BJ (cell line): ENCODE data around the gene TNFRSF19. TPM values are rescaled to one million over a fixed set of nuclear protein-coding genes. Genes with fewer than 3 reads are reported as not detected.

ENCODE experiments used
- CTCF ChIA-PET: fragments of 350-600 bp; formaldehyde crosslinking; extraction: SDS; loops from one replicate; lab custom pipeline; 2021; ENCODE audit warnings: antibody characterized with exemption, inconsistent platforms; lab: Yijun Ruan, JAX
- POLR2A ChIA-PET: fragments of 300-600 bp; sonication (Branson Sonifier 250); formaldehyde crosslinking; extraction: SDS; loops from one replicate; lab custom pipeline; 2021; ENCODE audit warnings: antibody characterized with exemption; lab: Charles Lee
- DNase-seq: peaks from one replicate; pipeline ENCODE4 v3.0.0-alpha.2; 2011; ENCODE audit warnings: low read depth
- H3K27me3 ChIP-seq: 2 replicates; pipeline ENCODE4 v1.6.0; 2011; ENCODE audit warnings: low read length; ENCODE audit not compliant: control insufficient read depth, insufficient read depth
- H3K36me3 ChIP-seq: 2 replicates; pipeline ENCODE4 v1.5.1; 2011; ENCODE audit warnings: low read length; ENCODE audit not compliant: control insufficient read depth, insufficient read depth
- H3K4me3 ChIP-seq: 2 replicates; pipeline ENCODE4 v1.5.1; 2011; ENCODE audit warnings: low read depth, mild to moderate bottlenecking, control low read depth, low read length
- polyA plus RNA-seq: library from polyadenylated mRNA; depleted of rRNA; stranded (reverse); fragments of >200 nt; gene quantifications from 2 replicates; pipeline ENCODE4 v1.2.3, GENCODE V29; 2011
- TF ChIP-seq, protein P1 (sequence below): IDR thresholded peaks from 2 replicates; pipeline ENCODE4 v1.5.1; 2011; ENCODE audit warnings: low read depth, mild to moderate bottlenecking, control low read depth, inconsistent platforms, low read length, moderate library complexity; ENCODE audit not compliant: insufficient read depth

Gene TNFRSF19
- polyA plus RNA-seq, 1 experiment, result 14.8 TPM

DNA sequence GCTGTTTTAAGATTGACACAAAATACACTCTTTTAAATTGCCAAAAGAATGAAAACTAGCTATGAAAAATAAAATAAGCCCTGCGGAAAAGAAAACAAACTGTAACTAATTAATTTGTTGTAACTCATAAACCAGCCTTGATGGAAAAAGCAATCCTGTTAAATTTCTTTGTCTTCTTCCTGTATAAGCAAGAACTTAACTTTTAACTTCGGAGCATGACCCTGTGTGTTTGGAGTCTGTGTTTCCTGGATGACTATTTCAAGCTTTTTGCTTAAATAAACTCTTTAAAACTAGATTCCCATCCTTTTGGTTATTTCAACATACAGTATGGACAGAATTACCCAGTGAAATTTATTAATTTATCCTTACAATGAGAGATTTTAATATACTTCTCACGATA is 122.6 kb downstream of the TNFRSF19 start:
- Histone ChIP-seq H3K36me3 (no peaks in the 10 kb centered on the region), H3K4me3 (no peak overlapping the region), H3K27me3 (no peaks in the 10 kb centered on the region)
- ChIA-PET POLR2A (no interaction called here), CTCF (no interaction called here)
- DNase-seq, result no peak
- TF ChIP-seq, protein P1, sequence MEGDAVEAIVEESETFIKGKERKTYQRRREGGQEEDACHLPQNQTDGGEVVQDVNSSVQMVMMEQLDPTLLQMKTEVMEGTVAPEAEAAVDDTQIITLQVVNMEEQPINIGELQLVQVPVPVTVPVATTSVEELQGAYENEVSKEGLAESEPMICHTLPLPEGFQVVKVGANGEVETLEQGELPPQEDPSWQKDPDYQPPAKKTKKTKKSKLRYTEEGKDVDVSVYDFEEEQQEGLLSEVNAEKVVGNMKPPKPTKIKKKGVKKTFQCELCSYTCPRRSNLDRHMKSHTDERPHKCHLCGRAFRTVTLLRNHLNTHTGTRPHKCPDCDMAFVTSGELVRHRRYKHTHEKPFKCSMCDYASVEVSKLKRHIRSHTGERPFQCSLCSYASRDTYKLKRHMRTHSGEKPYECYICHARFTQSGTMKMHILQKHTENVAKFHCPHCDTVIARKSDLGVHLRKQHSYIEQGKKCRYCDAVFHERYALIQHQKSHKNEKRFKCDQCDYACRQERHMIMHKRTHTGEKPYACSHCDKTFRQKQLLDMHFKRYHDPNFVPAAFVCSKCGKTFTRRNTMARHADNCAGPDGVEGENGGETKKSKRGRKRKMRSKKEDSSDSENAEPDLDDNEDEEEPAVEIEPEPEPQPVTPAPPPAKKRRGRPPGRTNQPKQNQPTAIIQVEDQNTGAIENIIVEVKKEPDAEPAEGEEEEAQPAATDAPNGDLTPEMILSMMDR, result no peak

DNA sequence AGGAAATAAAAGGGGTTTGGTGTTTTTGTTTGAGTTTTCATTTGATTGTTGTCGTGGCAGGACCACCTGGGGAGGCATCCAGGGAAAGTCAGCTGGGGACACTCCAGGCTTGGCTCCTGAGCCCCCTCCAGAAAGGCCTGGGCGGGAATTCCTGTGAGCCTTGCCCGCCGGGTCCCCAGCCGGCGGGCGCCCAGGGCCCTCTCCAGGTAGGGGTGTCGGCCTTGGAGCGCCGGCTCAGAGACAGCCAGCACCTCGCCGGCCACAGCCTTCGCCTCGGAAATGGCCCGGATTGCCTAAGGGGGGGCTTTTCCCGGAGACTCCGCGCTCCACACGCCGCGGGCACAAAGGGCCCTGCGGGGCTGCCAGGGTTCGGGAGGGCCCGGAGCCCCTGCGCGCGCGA is 125.0 kb downstream of the TNFRSF19 start:
- ChIA-PET POLR2A (no interaction called here), CTCF (no interaction called here)
- no peak overlapping the region for H3K4me3 ChIP-seq
- no peak for DNase-seq
- no peaks in the 10 kb centered on the region for H3K36me3 ChIP-seq
- H3K27me3 ChIP-seq, result no peaks in the 10 kb centered on the region
- TF ChIP-seq, protein P1, result no peak

DNA sequence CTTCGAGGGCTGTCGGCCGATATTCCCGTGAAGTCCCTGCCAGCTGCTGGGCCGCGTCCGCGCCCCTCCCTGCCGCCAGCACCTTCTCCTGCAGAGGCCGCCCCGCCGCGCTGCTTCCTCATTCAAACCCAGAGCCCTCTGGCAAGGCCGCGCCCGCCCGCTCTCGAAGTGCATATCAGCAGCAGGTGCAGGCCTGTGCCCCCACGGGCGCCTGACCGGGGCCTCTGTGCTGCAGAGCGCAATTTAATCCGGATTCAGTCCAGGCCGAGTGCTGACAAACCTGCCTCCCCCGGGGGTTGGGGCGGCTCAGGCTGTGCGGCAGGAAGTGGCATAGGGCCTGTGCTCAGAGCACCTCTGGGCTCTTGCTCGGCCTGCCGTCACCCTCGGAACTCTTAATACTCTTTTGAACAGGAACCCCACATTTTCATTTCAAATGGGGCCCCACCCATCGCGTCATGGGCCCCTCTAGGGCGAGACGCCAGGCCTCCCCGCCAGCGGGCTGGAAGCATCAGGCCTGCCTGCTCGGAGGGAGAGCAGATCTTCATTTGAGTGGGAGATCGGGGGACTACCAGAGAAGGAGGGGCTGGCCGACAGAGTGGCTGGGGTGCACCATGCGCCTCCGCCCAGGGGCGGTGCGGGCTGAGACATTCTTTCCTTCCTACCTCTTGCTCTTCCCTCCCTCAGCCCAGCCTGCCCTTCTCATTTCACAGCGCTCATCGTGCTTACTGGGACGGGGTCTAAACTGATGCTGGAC is 125.7 kb downstream of the TNFRSF19 start:
- H3K4me3 ChIP-seq, result no peak overlapping the region
- DNase-seq, result no peak
- POLR2A ChIA-PET, result no interaction called here
- CTCF ChIA-PET, result no interaction called here
- TF ChIP-seq, protein P1, result no peak
- no peaks in the 10 kb centered on the region for H3K27me3 ChIP-seq
- no peaks in the 10 kb centered on the region for H3K36me3 ChIP-seq

DNA sequence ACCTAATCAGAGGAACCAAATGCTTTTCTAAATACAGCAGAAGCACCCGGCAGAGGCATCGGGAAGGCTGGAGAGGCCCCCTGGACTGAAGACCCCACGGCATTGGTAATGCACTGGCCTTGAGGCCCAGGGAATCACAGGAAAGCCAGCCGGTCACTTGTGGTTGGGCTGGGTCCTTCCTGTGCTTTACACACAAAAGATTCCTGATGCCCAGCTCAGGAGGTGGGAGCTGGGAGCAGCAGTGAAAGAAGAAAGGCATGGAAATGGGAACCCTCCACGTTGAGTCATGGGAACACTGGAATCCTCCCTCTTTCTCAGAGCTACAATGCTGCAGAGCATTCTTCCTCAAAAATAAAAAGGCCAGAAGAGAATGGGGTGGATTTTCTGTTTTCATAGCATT is 126.4 kb downstream of the TNFRSF19 start:
- Histone ChIP-seq H3K36me3 (no peaks in the 10 kb centered on the region), H3K4me3 (no peak overlapping the region), H3K27me3 (no peaks in the 10 kb centered on the region)
- ChIA-PET POLR2A (no interaction called here), CTCF (no interaction called here)
- TF ChIP-seq, protein P1, result no peak
- no peak for DNase-seq

DNA sequence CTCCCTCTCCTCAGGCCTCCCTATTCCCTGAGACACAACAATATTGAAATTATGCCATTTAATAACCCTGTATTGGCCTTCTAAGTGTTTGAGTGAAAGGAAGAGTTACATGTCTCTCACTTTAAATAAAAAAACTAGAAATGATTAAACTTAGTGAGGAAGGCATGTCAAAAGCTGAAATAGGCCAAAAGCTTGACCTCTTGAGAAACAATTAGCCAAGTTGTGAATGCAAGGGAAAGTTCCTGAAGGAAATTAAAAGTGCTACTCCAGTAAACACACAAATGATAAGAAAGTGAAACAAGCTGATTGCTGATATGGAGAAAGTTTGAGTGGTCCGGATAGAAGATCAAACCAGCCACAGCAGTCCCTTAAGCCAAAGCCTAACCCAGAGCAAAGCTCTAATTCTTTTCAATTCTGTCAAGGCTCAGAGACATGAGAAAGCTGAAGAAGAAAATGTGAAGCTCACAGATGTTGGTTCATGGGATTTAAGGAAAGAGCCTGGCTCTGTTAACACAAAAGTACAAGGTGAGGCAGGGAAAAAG is 127.6 kb downstream of the TNFRSF19 start:
- Histone ChIP-seq H3K4me3 (no peak overlapping the region), H3K27me3 (no peaks in the 10 kb centered on the region), H3K36me3 (no peaks in the 10 kb centered on the region)
- POLR2A ChIA-PET, result interaction anchor here (0.6 kb wide), 1 partner anchor 12 kb away, joined by 3 read pairs; no protein-coding TSS in a partner anchor
- DNase-seq, result no peak
- TF ChIP-seq, protein P1, result no peak
- CTCF ChIA-PET, result no interaction called here
